Neuron (in vitro differentiated cells): ENCODE measurements around the gene POTEH.
"Not testable (repeated sequence)": the region's sequence is repeated elsewhere in the genome, so short reads cannot be mapped to it uniquely, and the experiment has no call there.

Experiments
- H2AFZ ChIP-seq: one replicate; pipeline ENCODE4 v1.6.1; 2013; ENCODE audit warnings: low read depth, mild to moderate bottlenecking, inconsistent platforms, low read length, moderate library complexity
- H3K27me3 ChIP-seq: one replicate; pipeline ENCODE4 v1.6.1; 2013; ENCODE audit warnings: low read length; ENCODE audit not compliant: insufficient read depth
- H3K36me3 ChIP-seq: one replicate; pipeline ENCODE4 v1.6.1; 2013; ENCODE audit warnings: low read length; ENCODE audit not compliant: insufficient read depth
- H3K4me1 ChIP-seq: one replicate; pipeline ENCODE4 v1.6.1; 2013; ENCODE audit warnings: low read length; ENCODE audit not compliant: insufficient read depth
- H3K4me3 ChIP-seq: 2 replicates; pipeline ENCODE4 v1.5.1; 2013; ENCODE audit warnings: mild to moderate bottlenecking, low read length, moderate library complexity
- H3K9me3 ChIP-seq: one replicate; pipeline ENCODE4 v1.6.1; 2013; ENCODE audit warnings: low read length

Gene POTEH

DNA sequence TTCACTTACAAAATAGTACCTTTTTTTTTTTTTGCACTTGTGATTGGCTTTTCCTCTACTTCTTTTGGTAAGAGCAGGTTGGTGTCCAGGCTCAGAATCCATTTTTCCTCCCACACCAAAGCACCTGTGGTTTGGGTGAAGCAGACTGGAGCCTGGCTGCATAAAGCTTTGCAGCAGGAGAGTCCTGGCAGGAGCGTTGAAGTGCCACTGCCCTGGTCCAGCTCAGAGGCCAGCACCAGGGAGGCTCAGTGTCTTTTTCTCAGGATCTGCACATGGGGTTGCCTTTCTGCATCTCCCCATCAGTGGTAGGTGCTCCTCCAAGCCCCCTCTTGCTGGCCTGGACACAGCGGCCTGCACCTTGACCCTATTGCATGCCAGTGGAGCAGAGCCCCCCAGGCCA lies 1.7 kb upstream of the POTEH start:
- H3K9me3 ChIP-seq, H3K36me3 ChIP-seq, H3K27me3 ChIP-seq, H2AFZ ChIP-seq, H3K4me3 ChIP-seq, H3K4me1 ChIP-seq: not testable (repeated sequence)

DNA sequence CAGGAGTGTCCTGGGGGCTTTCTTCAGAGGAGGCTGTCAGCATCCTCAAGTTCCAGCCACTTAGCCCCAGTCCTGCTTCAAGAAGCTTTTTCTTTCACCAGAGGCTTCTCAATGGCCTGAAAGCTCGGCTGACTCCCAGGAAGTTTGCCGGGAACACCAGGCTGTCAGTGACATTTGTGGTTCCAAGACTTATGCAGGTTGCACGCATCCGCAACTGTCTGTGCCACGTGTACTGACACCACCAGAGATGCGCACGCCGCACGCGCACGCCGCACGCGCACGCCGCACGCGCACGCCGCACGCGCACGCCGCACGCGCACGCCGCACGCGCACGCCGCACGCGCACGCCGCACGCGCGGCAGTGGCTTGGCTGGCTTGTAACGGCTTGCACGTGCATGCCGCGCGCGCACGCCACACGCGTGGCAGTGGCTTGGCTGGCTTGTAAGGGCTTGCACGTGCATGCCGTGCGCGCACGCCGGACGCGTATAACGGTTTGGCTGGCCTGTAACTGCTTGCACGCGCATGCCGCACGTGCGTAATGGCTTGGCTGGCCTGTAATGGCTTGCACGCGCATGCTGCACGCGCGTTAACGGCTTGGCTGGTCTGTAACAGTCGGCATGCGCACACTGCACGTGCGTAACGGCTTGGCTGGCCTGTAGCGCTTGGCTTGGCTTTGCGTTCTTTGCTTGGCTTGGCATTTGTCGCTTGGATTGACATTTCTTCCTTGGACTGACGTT lies 646 bp upstream of the POTEH start:
- H3K27me3 ChIP-seq, H3K4me3 ChIP-seq, H3K9me3 ChIP-seq, H2AFZ ChIP-seq, H3K4me1 ChIP-seq, H3K36me3 ChIP-seq: not testable (repeated sequence)

DNA sequence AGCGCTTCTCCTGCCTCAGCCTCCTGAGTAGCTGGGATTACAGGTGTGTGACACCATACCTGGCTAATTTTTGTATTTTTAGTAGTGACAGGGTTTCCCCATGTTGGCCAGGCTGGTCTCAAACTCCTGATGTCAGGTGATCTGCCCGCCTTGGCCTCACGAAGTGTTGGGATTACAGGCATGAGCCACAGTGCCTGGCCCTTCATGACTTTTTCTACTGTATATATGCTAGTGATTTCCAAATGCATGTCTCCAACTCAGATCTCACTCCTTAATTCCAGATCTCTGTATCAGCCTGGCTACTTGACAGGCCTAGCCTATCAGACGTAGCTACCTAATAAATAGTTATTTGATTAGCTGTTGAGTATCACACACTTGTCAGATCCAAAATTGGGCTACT lies 23.8 kb downstream of the POTEH start:
- H3K27me3 ChIP-seq, H3K4me1 ChIP-seq, H3K4me3 ChIP-seq, H3K36me3 ChIP-seq, H2AFZ ChIP-seq, H3K9me3 ChIP-seq: not testable (repeated sequence)

DNA sequence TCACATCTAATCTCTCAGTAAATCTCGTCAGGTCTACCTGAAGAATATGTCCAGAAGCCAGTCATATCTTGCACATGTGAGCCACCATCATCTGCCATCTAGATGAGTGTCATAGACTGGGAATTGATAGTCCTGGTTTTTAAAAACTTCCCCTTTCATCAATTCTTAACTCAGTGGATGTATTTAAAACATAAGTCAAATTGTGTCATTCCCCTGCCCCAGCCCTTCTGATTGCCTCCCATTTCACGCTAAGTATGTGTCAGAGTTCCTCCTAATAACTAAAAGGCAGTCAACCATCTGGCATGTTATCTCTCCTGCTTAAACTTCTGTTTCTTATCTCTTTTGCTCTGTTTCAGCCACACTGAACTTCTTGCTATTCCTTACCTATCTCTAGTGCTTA lies 24.3 kb downstream of the POTEH start:
- H3K4me1 ChIP-seq, H3K4me3 ChIP-seq, H3K9me3 ChIP-seq, H2AFZ ChIP-seq, H3K27me3 ChIP-seq, H3K36me3 ChIP-seq: not testable (repeated sequence)

DNA sequence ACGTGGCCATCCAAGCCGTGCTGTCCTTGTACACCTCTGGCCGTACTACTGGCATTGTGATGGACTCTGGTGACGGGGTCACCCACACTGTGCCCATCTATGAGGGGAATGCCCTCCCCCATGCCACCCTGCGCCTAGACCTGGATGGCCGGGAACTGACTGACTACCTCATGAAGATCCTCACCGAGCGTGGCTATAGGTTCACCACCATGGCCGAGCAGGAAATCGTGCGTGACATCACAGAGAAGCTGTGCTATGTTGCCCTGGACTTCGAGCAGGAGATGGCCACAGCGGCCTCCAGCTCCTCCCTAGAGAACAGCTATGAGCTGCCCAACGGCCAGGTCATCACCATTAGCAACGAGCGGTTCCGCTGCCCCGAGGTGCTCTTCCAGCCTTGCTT lies 32.1 kb downstream of the POTEH start:
- H3K27me3 ChIP-seq, H3K36me3 ChIP-seq, H2AFZ ChIP-seq, H3K4me1 ChIP-seq, H3K4me3 ChIP-seq, H3K9me3 ChIP-seq: not testable (repeated sequence)

DNA sequence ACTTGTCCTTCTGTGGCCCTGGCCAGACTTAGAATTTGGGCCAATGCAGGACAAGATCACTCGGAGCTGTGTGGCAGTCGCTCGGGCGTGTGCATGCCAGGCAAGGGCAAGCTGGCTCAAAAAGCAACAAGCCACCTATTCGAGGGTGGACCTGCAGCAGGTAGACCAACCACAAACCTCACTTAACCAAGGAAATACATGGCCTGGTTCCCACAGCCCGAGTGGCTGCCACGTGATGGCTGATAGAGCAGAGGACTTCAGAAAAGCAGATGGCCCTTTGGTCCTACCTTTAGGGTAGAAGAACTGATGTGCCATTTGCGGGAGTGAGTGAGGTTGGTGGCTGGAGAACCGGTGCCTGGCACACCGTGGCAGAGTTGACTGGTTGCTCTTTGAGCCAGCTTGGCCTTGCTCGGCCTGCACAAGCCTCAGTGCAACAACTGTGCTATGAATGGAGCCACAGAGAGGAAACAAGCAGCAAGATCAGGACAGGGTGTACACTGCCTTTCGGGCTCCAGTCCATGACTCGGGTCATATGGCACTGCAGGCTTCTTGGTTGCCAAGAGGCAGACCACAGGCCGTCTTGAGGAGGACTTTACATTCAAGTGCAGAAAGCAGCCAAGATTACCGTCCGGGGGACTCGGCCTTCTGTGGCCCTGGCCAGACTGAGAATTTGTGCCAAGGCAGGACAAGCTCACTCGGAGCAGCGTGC lies 39.5 kb downstream of the POTEH start:
- not testable (repeated sequence) for H3K4me3 ChIP-seq, H3K36me3 ChIP-seq, H3K9me3 ChIP-seq, H2AFZ ChIP-seq, H3K4me1 ChIP-seq, H3K27me3 ChIP-seq

DNA sequence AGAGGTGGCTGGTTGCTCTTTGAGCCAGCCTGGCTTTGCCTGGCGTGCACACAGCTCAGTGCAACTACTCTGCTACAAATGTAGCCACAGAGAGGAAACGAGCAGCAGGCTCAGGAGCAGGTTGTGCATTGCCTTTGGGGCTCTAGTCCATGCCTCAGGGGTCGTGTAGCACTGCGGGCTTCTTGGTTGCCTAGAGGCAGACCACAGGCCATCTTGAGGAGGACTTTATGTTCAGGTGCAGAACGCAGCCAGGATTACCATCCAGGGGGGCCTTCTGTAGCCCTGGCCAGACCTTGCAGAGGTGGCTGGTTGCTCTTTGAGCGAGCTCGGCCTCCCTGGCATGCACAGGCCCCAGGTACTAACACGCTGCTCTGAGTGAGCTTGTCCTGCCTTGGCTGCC lies 41.2 kb downstream of the POTEH start:
- H3K4me1 ChIP-seq, H3K36me3 ChIP-seq, H3K27me3 ChIP-seq, H2AFZ ChIP-seq, H3K4me3 ChIP-seq, H3K9me3 ChIP-seq: not testable (repeated sequence)

DNA sequence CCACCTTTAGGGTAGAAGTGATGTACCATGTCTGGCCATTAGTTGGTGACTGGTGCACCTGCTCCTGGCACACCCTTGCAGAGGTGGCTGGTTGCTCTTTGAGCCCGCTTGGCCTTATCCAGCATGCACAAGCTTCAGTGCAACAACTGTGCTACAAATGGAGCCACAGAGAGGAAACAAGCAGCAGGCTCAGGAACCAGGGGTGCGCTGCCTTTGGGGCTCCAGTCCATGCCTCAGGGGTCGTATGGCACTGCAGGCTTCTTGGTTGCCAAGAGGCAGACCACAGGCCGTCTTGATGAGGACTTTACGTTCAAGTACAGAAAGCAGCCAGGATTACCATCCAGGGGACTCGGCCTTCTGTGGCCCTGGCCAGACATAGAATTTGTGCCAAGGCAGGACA lies 44.6 kb downstream of the POTEH start:
- H3K36me3 ChIP-seq, H2AFZ ChIP-seq, H3K27me3 ChIP-seq, H3K4me1 ChIP-seq, H3K9me3 ChIP-seq, H3K4me3 ChIP-seq: not testable (repeated sequence)

DNA sequence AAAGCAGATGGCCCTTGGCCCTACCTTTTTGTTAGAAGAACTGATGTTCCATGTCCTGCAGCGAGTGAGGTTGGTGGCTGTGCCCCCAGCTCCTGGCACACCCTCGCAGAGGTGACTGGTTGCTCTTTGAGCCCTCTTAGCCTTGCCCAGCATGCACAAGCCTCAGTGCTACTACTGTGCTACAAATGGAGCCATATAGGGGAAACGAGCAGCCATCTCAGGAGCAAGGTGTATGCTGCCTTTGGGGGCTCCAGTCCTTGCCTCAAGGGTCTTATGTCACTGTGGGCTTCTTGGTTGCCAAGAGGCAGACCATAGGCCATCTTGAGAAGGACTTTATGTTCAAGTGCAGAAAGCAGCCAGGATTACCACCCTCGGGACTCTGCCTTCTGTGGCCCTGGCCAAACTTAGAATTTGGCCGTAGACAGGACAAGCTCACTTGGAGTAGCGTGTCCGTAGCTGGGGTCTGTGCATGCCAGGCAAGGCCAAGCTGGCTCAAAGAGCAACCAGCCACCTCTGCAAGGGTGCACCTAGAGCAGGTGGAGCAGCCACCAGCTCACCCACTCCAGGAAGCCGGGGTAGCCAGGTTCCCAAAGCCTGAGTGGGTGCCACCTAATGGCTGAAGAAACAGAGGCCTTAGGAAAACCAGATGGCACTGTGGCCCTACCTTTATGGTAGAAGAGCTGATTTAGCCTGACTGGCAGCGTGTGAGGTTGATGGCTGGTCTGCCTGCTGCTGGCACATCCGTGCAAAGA lies 48.5 kb downstream of the POTEH start:
- not testable (repeated sequence) for H3K4me3 ChIP-seq, H2AFZ ChIP-seq, H3K27me3 ChIP-seq, H3K4me1 ChIP-seq, H3K9me3 ChIP-seq, H3K36me3 ChIP-seq

DNA sequence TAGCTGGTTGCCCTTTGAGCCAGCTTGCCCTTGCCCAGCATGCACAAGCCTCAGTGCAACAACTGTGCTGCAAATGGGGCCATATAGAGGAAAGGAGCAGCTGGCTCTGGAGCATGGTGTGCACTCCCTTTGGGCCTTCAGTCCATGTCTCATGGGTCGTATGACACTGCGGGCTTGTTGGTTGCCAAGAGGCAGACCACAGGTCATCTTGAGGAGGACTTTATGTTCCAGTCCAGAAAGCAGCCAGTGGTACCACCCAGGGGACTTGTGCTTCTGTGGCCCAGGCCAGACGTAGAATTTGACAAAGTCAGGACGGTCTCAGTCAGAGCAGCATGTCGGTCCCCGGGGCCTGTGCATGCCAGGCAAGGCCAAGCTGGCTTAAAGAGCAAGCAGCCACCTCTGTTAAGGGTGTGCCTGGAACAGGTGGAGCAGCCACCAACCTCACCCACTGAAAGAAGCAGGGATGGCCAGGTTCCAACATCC lies 49.1 kb downstream of the POTEH start:
- not testable (repeated sequence) for H3K27me3 ChIP-seq, H3K4me1 ChIP-seq, H3K4me3 ChIP-seq, H2AFZ ChIP-seq, H3K36me3 ChIP-seq, H3K9me3 ChIP-seq

DNA sequence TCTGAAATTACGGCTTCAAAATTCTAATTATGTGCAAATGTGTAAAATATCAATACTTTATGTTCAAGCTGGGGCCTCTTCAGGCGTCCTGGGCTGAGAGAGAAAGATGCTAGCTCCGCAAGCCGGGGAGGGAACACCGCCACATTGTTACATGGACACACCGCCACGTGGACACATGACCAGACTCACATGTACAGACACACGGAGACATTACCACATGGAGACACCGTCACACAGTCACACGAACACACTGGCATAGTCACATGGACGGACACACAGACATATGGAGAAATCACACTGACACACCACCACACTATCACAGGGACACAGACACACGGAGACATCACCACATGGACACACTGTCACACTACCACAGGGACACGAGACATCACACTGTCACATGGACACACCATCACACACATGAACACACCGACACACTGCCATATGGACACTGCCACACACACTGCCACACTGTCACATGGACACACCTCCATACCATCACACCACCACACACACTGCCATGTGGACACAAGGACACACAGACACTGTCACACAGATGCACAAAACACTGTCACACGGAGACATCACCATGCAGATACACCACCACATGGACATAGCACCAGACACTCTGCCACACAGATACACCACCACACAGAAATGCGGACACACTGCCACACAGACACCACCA lies 58.0 kb downstream of the POTEH start:
- not testable (repeated sequence) for H3K36me3 ChIP-seq, H3K27me3 ChIP-seq, H2AFZ ChIP-seq, H3K4me1 ChIP-seq, H3K4me3 ChIP-seq, H3K9me3 ChIP-seq

DNA sequence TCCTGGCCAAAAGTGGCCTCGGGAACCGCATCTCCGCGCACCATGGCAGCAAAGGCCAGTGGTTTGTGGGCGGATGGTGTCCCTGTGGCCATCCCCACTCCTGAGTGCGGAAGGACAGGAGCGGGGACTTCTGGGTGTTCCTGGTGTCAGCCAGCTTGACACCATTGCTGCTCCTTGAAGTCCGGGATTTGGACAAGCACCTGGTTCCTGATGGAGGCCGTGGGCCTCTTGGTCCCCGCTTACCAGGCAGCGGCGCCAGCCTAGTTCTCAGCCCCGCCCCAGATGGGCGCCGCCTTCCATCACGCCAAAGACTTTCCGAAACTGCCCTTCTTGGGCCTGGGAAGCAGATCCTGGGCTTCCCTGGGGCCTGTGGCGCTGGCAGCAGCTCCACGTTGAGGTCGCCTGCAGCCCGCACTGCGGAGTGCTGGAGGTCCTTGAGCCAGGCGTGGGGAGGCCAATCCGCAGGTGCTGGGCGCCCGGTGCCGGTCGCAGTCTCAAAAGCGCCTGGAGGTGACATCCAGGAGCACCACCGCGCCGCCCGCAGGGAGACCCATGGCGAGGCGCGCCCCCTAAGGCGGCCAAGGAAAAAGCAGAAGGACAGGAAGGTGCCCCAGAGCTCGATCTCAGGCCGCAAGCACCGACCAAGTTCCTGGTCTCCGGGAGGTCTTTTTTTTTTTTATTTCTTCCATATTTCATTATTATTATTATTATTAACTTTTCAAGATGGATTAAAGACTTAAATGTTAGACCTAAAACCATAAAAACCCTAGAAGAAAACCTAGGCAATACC lies 59.5 kb downstream of the POTEH start:
- H3K36me3 ChIP-seq, H3K9me3 ChIP-seq, H3K4me3 ChIP-seq, H3K27me3 ChIP-seq, H3K4me1 ChIP-seq, H2AFZ ChIP-seq: not testable (repeated sequence)
